Adipocyte (in vitro differentiated cells): ENCODE measurements around the gene TRPM3.

Experiments used
- DNase-seq: peaks from one replicate; pipeline ENCODE4 v3.0.0-alpha.2; 2015; ENCODE audit warnings: low read depth
- H3K27me3 ChIP-seq: replicated peaks from 2 replicates; pipeline ENCODE4 v1.7.0; 2013; ENCODE audit warnings: mild to moderate bottlenecking, low read length, moderate library complexity; ENCODE audit not compliant: control insufficient read depth, insufficient read depth
- H3K36me3 ChIP-seq: 2 replicates; pipeline ENCODE4 v1.7.0; 2013; ENCODE audit warnings: low read length, mild to moderate bottlenecking, moderate library complexity; ENCODE audit not compliant: control insufficient read depth, insufficient read depth, severe bottlenecking
- H3K4me1 ChIP-seq: 2 replicates; pipeline ENCODE4 v1.7.0; 2013; ENCODE audit warnings: mild to moderate bottlenecking, low read length, moderate library complexity; ENCODE audit not compliant: control insufficient read depth, insufficient read depth
- H3K4me3 ChIP-seq: 2 replicates; pipeline ENCODE4 v1.7.0; 2013; ENCODE audit warnings: mild to moderate bottlenecking, low read length, moderate library complexity
- H3K9ac ChIP-seq: 2 replicates; pipeline ENCODE4 v1.7.0; 2013; ENCODE audit warnings: mild to moderate bottlenecking, low read length, moderate library complexity
- H3K9me3 ChIP-seq: 2 replicates; pipeline ENCODE4 v1.7.0; 2013; ENCODE audit warnings: mild to moderate bottlenecking, low read length, moderate library complexity; ENCODE audit not compliant: control insufficient read depth

The TRPM3 gene

DNA sequence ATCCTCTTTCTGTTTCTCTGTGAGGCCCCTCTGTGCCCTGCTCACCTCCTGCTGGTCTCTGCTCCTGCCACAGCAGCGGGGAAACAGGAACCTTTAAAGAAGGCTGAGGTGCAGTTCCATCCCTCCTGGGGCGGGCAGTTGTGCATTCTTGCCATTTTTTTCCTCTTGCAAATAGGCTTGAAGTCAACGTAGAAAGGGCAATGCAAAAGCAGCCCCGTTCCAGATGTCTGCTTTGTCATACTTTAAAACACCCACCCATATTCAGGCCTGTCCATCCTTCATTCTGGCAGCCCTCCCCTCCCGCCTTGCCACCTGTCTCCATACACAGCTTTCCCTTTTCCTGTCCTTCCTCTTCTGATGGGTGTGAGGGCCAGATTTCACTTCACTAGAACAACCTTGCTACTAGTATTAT is 641.5 kb downstream of the TRPM3 start:
- Histone ChIP-seq H3K27me3 (no peaks in the 10 kb centered on the region), H3K9ac (peak overlapping the region; percentile 88), H3K4me3 (peak overlapping the region; percentile 71), H3K9me3 (no peaks in the 10 kb centered on the region), H3K4me1 (peaks cover 60% of the 10 kb centered on the region), H3K36me3 (no peaks in the 10 kb centered on the region)
- DNase-seq: peak; percentile 69
